B cell (primary cell): ENCODE data around the gene SLC39A13. TPM values are rescaled to one million over a fixed set of nuclear protein-coding genes. Genes with fewer than 3 reads are reported as not detected.

Experiments used
- ATAC-seq: fragments of 200-7000 bp; cut with Tn5 transposase; one replicate; pipeline ENCODE4 v1.10.0; 2021; ENCODE audit warnings: low read depth, mild to moderate bottlenecking, moderate number of reproducible peaks, moderate library complexity
- CTCF ChIA-PET: fragments of 350-600 bp; sonication (Branson Sonifier 250); formaldehyde crosslinking; loops from one replicate; lab custom pipeline; 2021; ENCODE audit warnings: antibody characterized with exemption, inconsistent platforms; lab: Charles Lee
- POLR2A ChIA-PET: fragments of 350-600 bp; sonication (Branson Sonifier 250); formaldehyde crosslinking; loops from one replicate; lab custom pipeline; 2021; ENCODE audit warnings: antibody characterized with exemption; lab: Charles Lee
- DNase-seq: peaks from one replicate; pipeline ENCODE4 v3.0.0; 2013
- H2AFZ ChIP-seq: 2 replicates; pipeline ENCODE4 v1.6.1; 2012; ENCODE audit warnings: mild to moderate bottlenecking, low read depth, low read length; ENCODE audit not compliant: insufficient read depth, poor library complexity, severe bottlenecking
- H3K27ac ChIP-seq, 2 donors: 1 replicate in 1 of 2; 2 replicates in 1 of 2; pipeline ENCODE4 v1.5.1; 2012 to 2013; ENCODE audit warnings: low read length in 2 of 2, mild to moderate bottlenecking in 2 of 2, moderate library complexity in 1 of 2
- H3K27me3 ChIP-seq, 4 experiments: fragments of 200-600 bp in 1 of 4; sonication (generic) in 1 of 4; replicated peaks in 1 of 4; 1 replicate in 2 of 4; 2 replicates in 2 of 4; pipeline versions ENCODE4 v1.6.1 to v1.7.0; 2013 to 2016; ENCODE audit warnings: low read length in 3 of 4, mild to moderate bottlenecking in 2 of 4, mixed read lengths in 1 of 4, moderate library complexity in 1 of 4; ENCODE audit not compliant: insufficient read depth in 4 of 4, control insufficient read depth in 3 of 4; ENCODE audit errors: control extremely low read depth in 1 of 4
- H3K36me3 ChIP-seq, 2 experiments: replicated peaks in 1 of 2; 1 replicate in 1 of 2; 2 replicates in 1 of 2; pipeline versions ENCODE4 v1.6.1 to v1.7.1; 2013; ENCODE audit warnings: low read length in 1 of 2; ENCODE audit not compliant: insufficient read depth in 2 of 2, control insufficient read depth in 1 of 2; ENCODE audit errors: control extremely low read depth in 1 of 2, extremely low read depth in 1 of 2
- H3K4me1 ChIP-seq, 2 donors: fragments of 200-600 bp in 1 of 2; sonication (generic) in 1 of 2; 1 replicate in 1 of 2; 2 replicates in 1 of 2; pipeline versions ENCODE4 v1.5.1 to v1.6.1; 2013 to 2017; ENCODE audit warnings: low read length in 2 of 2; ENCODE audit not compliant: control insufficient read depth in 2 of 2, insufficient read depth in 2 of 2
- H3K4me2 ChIP-seq: replicated peaks from 2 replicates; pipeline ENCODE3; 2012; ENCODE audit warnings: mild to moderate bottlenecking, low read depth, low read length; ENCODE audit not compliant: poor library complexity, severe bottlenecking
- H3K4me3 ChIP-seq, 5 experiments: fragments of 200-600 bp in 1 of 5; sonication (generic) in 1 of 5; 1 replicate in 3 of 5; 2 replicates in 2 of 5; pipeline versions ENCODE4 v1.5.1 to v1.7.0; 2011 to 2016; ENCODE audit warnings: low read length in 4 of 5, mild to moderate bottlenecking in 4 of 5, low read depth in 2 of 5, control low read depth in 1 of 5, moderate library complexity in 1 of 5; ENCODE audit not compliant: insufficient read depth in 1 of 5; ENCODE audit errors: control extremely low read depth in 1 of 5, extremely low read depth in 1 of 5
- H3K79me2 ChIP-seq: fragments of 200-600 bp; sonication (generic); one replicate; pipeline ENCODE4 v1.6.0; 2016; ENCODE audit warnings: low read length; ENCODE audit not compliant: control insufficient read depth, insufficient read depth
- H3K9ac ChIP-seq: fragments of 200-600 bp; sonication (generic); 2 replicates; pipeline ENCODE4 v1.6.1; 2017; ENCODE audit warnings: mild to moderate bottlenecking, low read length, moderate library complexity
- H3K9me3 ChIP-seq, 3 donors: one replicate each; pipeline versions ENCODE4 v1.6.1 to v1.7.1; 2013; ENCODE audit warnings: low read length in 2 of 3; ENCODE audit not compliant: control insufficient read depth in 2 of 3, insufficient read depth in 1 of 3; ENCODE audit errors: control extremely low read depth in 1 of 3
- H4K20me1 ChIP-seq: 2 replicates; pipeline ENCODE4 v1.6.0; 2012; ENCODE audit warnings: mild to moderate bottlenecking, low read length; ENCODE audit not compliant: insufficient read depth, control insufficient read depth, poor library complexity, severe bottlenecking
- H3K27ac Mint-ChIP-seq: one replicate; pipeline ENCODE4 v1.8.0; 2021; ENCODE audit warnings: mixed read lengths
- H3K27me3 Mint-ChIP-seq: one replicate; pipeline ENCODE4 v1.8.0; 2021; ENCODE audit warnings: mixed read lengths
- H3K4me1 Mint-ChIP-seq: one replicate; pipeline ENCODE4 v1.8.0; 2021; ENCODE audit warnings: mixed read lengths
- H3K4me3 Mint-ChIP-seq: one replicate; pipeline ENCODE4 v1.8.0; 2021; ENCODE audit warnings: mixed read lengths
- H3K9me3 Mint-ChIP-seq: one replicate; pipeline ENCODE4 v1.8.0; 2022; ENCODE audit warnings: mixed read lengths; ENCODE audit not compliant: insufficient read depth
- EZH2 ChIP-seq: IDR thresholded peaks from 2 replicates; pipeline ENCODE4 v1.6.1; 2012; ENCODE audit warnings: borderline replicate concordance, low read depth, mild to moderate bottlenecking, moderate library complexity, low read length; ENCODE audit not compliant: insufficient read depth, poor library complexity, severe bottlenecking
- WGBS: methylation state at CpG from one replicate; pipeline ENCODE4 v1.1.5; 2013; ENCODE audit warnings: missing lambda C conversion rate; ENCODE audit not compliant: insufficient coverage; 5-methylcytosine and 5-hydroxymethylcytosine counted together
- intact Hi-C: fragments of 100-400 bp; cut with micrococcal nuclease; formaldehyde crosslinking; loops from one replicate; pipeline ENCODE4 v1.10.0; 2022
- polyA plus RNA-seq: library from polyadenylated mRNA; depleted of rRNA; stranded (reverse); fragments of >200 nt; gene quantifications from 2 replicates; pipeline ENCODE4 v1.2.3, GENCODE V29; 2012
- total RNA-seq, 2 donors: library from RNA; stranded (reverse); fragments of 120-200 nt in 1 of 2; gene quantifications; 1 replicate in 1 of 2; 2 replicates in 1 of 2; pipeline versions ENCODE4 v1.2.3 to v1.2.4, GENCODE V29; 2013 to 2022
- TF ChIP-seq, protein P1 (sequence below): fragments of 200-600 bp; IDR thresholded peaks from one replicate; pipeline ENCODE4 v1.8.0; 2022; ENCODE audit warnings: antibody characterized with exemption, mild to moderate bottlenecking

The SLC39A13 gene
- total and polyA plus RNA-seq, 2 donors (not counting 1 experiment from before 2014, with no cell fraction given), result 33.0 to 55.7 TPM

DNA sequence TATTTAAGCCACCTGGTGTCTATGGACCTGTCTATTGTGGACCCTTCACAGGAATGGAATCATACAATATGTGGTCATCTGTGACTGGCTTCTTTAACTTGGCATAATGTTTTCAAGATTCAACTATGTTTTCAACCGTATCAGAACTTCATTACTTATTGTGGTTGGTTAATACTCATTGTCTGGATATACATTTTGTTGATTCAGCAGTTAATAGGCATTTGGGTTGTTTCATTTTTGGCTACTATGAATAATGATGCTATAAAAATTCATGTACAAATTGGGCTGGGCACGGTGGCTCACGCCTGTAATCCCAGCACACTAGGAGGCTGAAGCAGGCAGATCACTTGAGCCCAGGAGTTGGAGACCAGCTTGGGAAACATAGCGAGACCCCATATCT lies 43.0 kb downstream of the SLC39A13 start:
- POLR2A ChIA-PET, result no interaction called here
- no peaks in the 10 kb centered on the region for H3K27me3 Mint-ChIP-seq
- H3K4me1 ChIP-seq, result peaks cover 0 to 5% of the 10 kb centered on the region in 2 donors
- CTCF ChIA-PET, result no interaction called here
- H3K36me3 ChIP-seq, result no peaks in the 10 kb centered on the region
- H3K4me2 ChIP-seq, result no peak overlapping the region
- intact Hi-C loops, result no loop called here
- no peak overlapping the region for H3K27ac ChIP-seq
- H3K79me2 ChIP-seq, result no peaks in the 10 kb centered on the region
- no peak for ATAC-seq
- no peaks in the 10 kb centered on the region for H3K27me3 ChIP-seq
- no peak for DNase-seq
- WGBS, result no CpG with 5 or more reads among the region's 4 CpGs
- no peaks in the 10 kb centered on the region for H3K9me3 Mint-ChIP-seq
- no peak overlapping the region for H3K9ac ChIP-seq
- no peak overlapping the region for H2AFZ ChIP-seq
- H3K27ac Mint-ChIP-seq, result no peak overlapping the region
- no peak overlapping the region for H3K4me3 Mint-ChIP-seq
- TF ChIP-seq, protein P1, sequence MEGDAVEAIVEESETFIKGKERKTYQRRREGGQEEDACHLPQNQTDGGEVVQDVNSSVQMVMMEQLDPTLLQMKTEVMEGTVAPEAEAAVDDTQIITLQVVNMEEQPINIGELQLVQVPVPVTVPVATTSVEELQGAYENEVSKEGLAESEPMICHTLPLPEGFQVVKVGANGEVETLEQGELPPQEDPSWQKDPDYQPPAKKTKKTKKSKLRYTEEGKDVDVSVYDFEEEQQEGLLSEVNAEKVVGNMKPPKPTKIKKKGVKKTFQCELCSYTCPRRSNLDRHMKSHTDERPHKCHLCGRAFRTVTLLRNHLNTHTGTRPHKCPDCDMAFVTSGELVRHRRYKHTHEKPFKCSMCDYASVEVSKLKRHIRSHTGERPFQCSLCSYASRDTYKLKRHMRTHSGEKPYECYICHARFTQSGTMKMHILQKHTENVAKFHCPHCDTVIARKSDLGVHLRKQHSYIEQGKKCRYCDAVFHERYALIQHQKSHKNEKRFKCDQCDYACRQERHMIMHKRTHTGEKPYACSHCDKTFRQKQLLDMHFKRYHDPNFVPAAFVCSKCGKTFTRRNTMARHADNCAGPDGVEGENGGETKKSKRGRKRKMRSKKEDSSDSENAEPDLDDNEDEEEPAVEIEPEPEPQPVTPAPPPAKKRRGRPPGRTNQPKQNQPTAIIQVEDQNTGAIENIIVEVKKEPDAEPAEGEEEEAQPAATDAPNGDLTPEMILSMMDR, result no peak
- no peak for TF ChIP-seq EZH2
- H4K20me1 ChIP-seq, result no peaks in the 10 kb centered on the region
- peaks cover 0 to 6% (median 0%) of the 10 kb centered on the region in 3 donors for H3K9me3 ChIP-seq
- no peak overlapping the region for H3K4me3 ChIP-seq
- peaks cover 4% of the 10 kb centered on the region for H3K4me1 Mint-ChIP-seq

DNA sequence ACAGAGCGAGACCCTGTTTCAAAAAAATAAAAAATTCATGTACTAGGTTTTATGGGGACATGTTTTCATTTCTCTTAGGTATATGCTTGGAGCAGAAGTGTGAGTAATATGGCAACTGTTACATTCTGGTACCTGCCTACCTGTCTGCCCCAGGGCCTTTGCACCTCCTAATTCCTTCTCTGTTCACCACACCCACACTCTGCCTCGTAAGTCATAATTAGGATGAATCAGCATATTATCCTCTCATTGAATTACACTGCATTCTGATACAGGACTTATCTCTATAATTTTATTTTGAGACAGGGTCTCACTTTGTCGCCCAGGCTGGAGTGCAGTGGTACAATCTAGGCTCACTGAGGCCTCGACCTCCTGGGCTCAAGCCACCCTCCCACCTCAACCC lies 43.6 kb downstream of the SLC39A13 start:
- H3K4me2 ChIP-seq, result no peak overlapping the region
- peaks cover 0 to 6% (median 0%) of the 10 kb centered on the region in 3 donors for H3K9me3 ChIP-seq
- CTCF ChIA-PET, result no interaction called here
- TF ChIP-seq, protein P1, result no peak
- TF ChIP-seq EZH2, result no peak
- H4K20me1 ChIP-seq, result no peaks in the 10 kb centered on the region
- H3K27me3 ChIP-seq, result no peaks in the 10 kb centered on the region
- no peak overlapping the region for H3K27ac ChIP-seq
- H3K4me3 Mint-ChIP-seq, result no peak overlapping the region
- H3K79me2 ChIP-seq, result no peaks in the 10 kb centered on the region
- no peaks in the 10 kb centered on the region for H3K9me3 Mint-ChIP-seq
- no peak overlapping the region for H3K4me3 ChIP-seq
- DNase-seq (no peak), ATAC-seq (no peak)
- POLR2A ChIA-PET, result no interaction called here
- H3K4me1 Mint-ChIP-seq, result peaks cover 4% of the 10 kb centered on the region
- peaks cover 0 to 5% of the 10 kb centered on the region in 2 donors for H3K4me1 ChIP-seq
- no peak overlapping the region for H3K27ac Mint-ChIP-seq
- no peak overlapping the region for H3K9ac ChIP-seq
- H3K36me3 ChIP-seq, result no peaks in the 10 kb centered on the region
- no peak overlapping the region for H2AFZ ChIP-seq
- intact Hi-C loops, result no loop called here
- no peaks in the 10 kb centered on the region for H3K27me3 Mint-ChIP-seq
- WGBS, result 100% methylated on average over 2 of the region's 4 CpGs
